ENCODE data around the gene DNAH2. TPM values are rescaled to one million over a fixed set of nuclear protein-coding genes. Genes with fewer than 3 reads are reported as not detected.

DNAH2 gene
- total and polyA plus RNA-seq, 2 of the 8 experiments (the other 6 are each of a cell fraction or from before 2014, with no cell fraction given) = 0.13 to 0.18 TPM

DNA sequence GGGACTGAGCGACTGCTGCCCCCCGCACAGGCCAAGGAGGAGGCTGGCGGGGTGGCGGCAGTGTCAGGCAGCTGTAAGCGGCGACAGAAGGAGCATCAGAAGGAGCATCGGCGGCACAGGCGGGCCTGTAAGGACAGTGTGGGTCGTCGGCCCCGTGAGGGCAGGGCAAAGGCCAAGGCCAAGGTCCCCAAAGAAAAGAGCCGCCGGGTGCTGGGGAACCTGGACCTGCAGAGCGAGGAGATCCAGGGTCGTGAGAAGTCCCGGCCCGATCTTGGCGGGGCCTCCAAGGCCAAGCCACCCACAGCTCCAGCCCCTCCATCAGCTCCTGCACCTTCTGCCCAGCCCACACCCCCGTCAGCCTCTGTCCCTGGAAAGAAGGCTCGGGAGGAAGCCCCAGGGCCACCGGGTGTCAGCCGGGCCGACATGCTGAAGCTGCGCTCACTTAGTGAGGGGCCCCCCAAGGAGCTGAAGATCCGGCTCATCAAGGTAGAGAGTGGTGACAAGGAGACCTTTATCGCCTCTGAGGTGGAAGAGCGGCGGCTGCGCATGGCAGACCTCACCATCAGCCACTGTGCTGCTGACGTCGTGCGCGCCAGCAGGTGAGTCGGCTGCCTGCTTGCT lies 131.7 kb downstream of the DNAH2 start:
- peaks cover 7 to 24% of the 10 kb centered on the region in 2 experiments for H4K20me1 ChIP-seq (replicated peaks in 1 of 2; ENCODE audit: control insufficient read depth in 1 of 2, insufficient read depth in 2 of 2, low read length in 2 of 2)
- CTCF ChIA-PET (ENCODE audit: partially characterized antibody) = interaction anchor here (1.1 to 4.9 kb wide), 4 partner anchors 13 to 106 kb away, joined by 3 to 44 read pairs (median 5); partner anchors contain the start of gene KDM6B
- no peak overlapping the region for H3K4ac ChIP-seq (replicated peaks; ENCODE audit: insufficient read length, low read depth, low read length)
- POLR2A ChIA-PET (ENCODE audit: partially characterized antibody) = interaction anchor here (0.7 to 4.0 kb wide), 3 partner anchors 9 to 13 kb away, joined by 3 to 24 read pairs (median 3); no protein-coding TSS in a partner anchor
- no peak for FAIRE-seq
- H4K91ac ChIP-seq (replicated peaks; ENCODE audit: insufficient read length, low read length) = no peak overlapping the region
- H2BK20ac ChIP-seq (ENCODE audit: low read length) = no peak overlapping the region
- no peaks in the 10 kb centered on the region for H3K79me1 ChIP-seq (ENCODE audit: low read depth, low read length)
- DNase-seq (ENCODE audit: low read depth in 1 of 2, low spot score in 2 of 2) = no peak
- H2AK5ac ChIP-seq (ENCODE audit: low read depth, low read length) = no peak overlapping the region
- H3K4me2 ChIP-seq (ENCODE audit: insufficient read depth in 1 of 2, low read depth in 2 of 2, low read length in 2 of 2) = no peak overlapping the region
- H3K79me2 ChIP-seq (ENCODE audit: control insufficient read depth in 1 of 2, insufficient read depth in 2 of 2, low read length in 2 of 2) = no peaks in the 10 kb centered on the region
- no peak overlapping the region for H3K9ac ChIP-seq (replicated peaks in 1 of 4; ENCODE audit: extremely low read depth in 1 of 4, low read depth in 3 of 4, low read length in 3 of 4)
- H4K8ac ChIP-seq (ENCODE audit: extremely low read depth, insufficient read depth, low read length) = no peak overlapping the region
- no peak overlapping the region for H2BK12ac ChIP-seq (ENCODE audit: low read depth, low read length)
- peaks cover 16 to 35% (median 31%) of the 10 kb centered on the region in 4 experiments for H3K27me3 ChIP-seq (replicated peaks in 1 of 4; ENCODE audit: control insufficient read depth in 3 of 4, extremely low read depth in 1 of 4, insufficient read depth in 3 of 4, low read length in 3 of 4)
- no peak overlapping the region for H2BK15ac ChIP-seq (ENCODE audit: low read length)
- no peak overlapping the region for H3K56ac ChIP-seq (replicated peaks; ENCODE audit: insufficient read length, low read depth, low read length)
- peaks cover 0 to 4% (median 0%) of the 10 kb centered on the region in 4 experiments; a peak in 3 of 8 replicates for H3K36me3 ChIP-seq (ENCODE audit: control insufficient read depth in 2 of 4, insufficient read depth in 4 of 4, low read length in 3 of 4)
- H3K18ac ChIP-seq (ENCODE audit: extremely low read depth, low read length) = no peak overlapping the region
- no peaks in the 10 kb centered on the region for H3K9me3 ChIP-seq (ENCODE audit: insufficient read depth in 2 of 2, low read depth in 1 of 2, low read length in 1 of 2)
- H2AFZ ChIP-seq (ENCODE audit: low read length) = no peak overlapping the region
- H3K14ac ChIP-seq (ENCODE audit: insufficient read length) = no peak overlapping the region
- H4K5ac ChIP-seq (ENCODE audit: insufficient read length, low read depth, low read length) = no peak overlapping the region
- whole genome bisulfite sequencing, 2 experiments (ENCODE audit: extremely low coverage in 1 of 2, insufficient coverage in 1 of 2, insufficient read length in 1 of 2, insufficient replicate concordance in 2 of 2, low coverage in 1 of 2, low lambda C conversion rate in 2 of 2, missing lambda C conversion rate in 1 of 2) = 88% methylated on average over 35 of the region's 35 CpGs; no CpG with 5 or more reads in 1 of the 2 experiments
- H2BK120ac ChIP-seq (replicated peaks; ENCODE audit: low read depth, low read length) = no peak overlapping the region
- no peak overlapping the region for H3K23ac ChIP-seq (ENCODE audit: insufficient read length)
- H3K4me1 ChIP-seq (replicated peaks in 1 of 4; ENCODE audit: control insufficient read depth in 3 of 4, insufficient read depth in 4 of 4, low read length in 3 of 4) = peaks cover 0 to 28% (median 17%) of the 10 kb centered on the region in 4 experiments; a peak in 6 of 7 replicates
- peaks cover 13% of the 10 kb centered on the region; the same call in 1 of the 2 replicates for H3K23me2 ChIP-seq (ENCODE audit: low read depth, low read length)
- H2BK5ac ChIP-seq (ENCODE audit: low read depth, low read length) = no peak overlapping the region
- H3K27ac ChIP-seq (ENCODE audit: low read depth, low read length) = no peak overlapping the region
- no peak overlapping the region for H3K4me3 ChIP-seq (ENCODE audit: extremely low read depth in 1 of 4, insufficient read depth in 2 of 4, low read depth in 3 of 4, low read length in 4 of 4)
- TF ChIP-seq SAP30 (IDR thresholded peaks at IDR 0.05; ENCODE audit: insufficient read depth, insufficient replicate concordance, low read length) = no peak
- no peak for TF ChIP-seq POU5F1 (IDR thresholded peaks at IDR 0.05; ENCODE audit: low read depth, low read length)
- TF ChIP-seq SP1 (IDR thresholded peaks at IDR 0.05; ENCODE audit: low read depth, low read length) = no peak
- TF ChIP-seq RFX5 (IDR thresholded peaks at IDR 0.05; ENCODE audit: borderline replicate concordance, low read depth, low read length) = no peak
- TF ChIP-seq TBP (IDR thresholded peaks at IDR 0.05; ENCODE audit: low read depth, low read length) = no peak
- TF ChIP-seq SIRT6 (IDR thresholded peaks at IDR 0.05; ENCODE audit: low read length) = no peak
- TF ChIP-seq POLR2AphosphoS5 (IDR thresholded peaks at IDR 0.05; ENCODE audit: low read depth, low read length) = no peak
- no peak for TF ChIP-seq SIX5 (IDR thresholded peaks at IDR 0.05; ENCODE audit: low read depth, low read length)
- no peak for TF ChIP-seq RNF2 (IDR thresholded peaks at IDR 0.05; ENCODE audit: borderline replicate concordance, low read depth, low read length, missing control alignments, poor library complexity, severe bottlenecking)
- TF ChIP-seq GABPA (IDR thresholded peaks at IDR 0.05; ENCODE audit: borderline replicate concordance, insufficient read depth, low read length) = no peak
- TF ChIP-seq TAF1 (IDR thresholded peaks at IDR 0.05; ENCODE audit: low read depth, low read length) = no peak
- TF ChIP-seq, protein P1, sequence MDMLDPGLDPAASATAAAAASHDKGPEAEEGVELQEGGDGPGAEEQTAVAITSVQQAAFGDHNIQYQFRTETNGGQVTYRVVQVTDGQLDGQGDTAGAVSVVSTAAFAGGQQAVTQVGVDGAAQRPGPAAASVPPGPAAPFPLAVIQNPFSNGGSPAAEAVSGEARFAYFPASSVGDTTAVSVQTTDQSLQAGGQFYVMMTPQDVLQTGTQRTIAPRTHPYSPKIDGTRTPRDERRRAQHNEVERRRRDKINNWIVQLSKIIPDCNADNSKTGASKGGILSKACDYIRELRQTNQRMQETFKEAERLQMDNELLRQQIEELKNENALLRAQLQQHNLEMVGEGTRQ (IDR thresholded peaks at IDR 0.05; ENCODE audit: low read length) = no peak
